Activated naive CD4-positive, alpha-beta T cell treated with anti-CD3 and anti-CD28 coated beads, Interleukin-2, amount 50 U/mL, for 24 hours (primary cell): Measurements from ENCODE around the gene HIC1.

Source experiments
- H3K27ac Mint-ChIP-seq: one replicate; pipeline ENCODE4 v1.8.0; 2021; ENCODE audit warnings: mild to moderate bottlenecking, mixed read lengths
- H3K27me3 Mint-ChIP-seq: one replicate; pipeline ENCODE4 v1.8.0; 2021; ENCODE audit warnings: mixed read lengths
- H3K36me3 Mint-ChIP-seq: one replicate; pipeline ENCODE4 v1.8.0; 2021; ENCODE audit warnings: mixed read lengths
- H3K4me1 Mint-ChIP-seq: one replicate; pipeline ENCODE4 v1.8.0; 2021; ENCODE audit warnings: mixed read lengths
- H3K4me3 Mint-ChIP-seq: one replicate; pipeline ENCODE4 v1.8.0; 2021; ENCODE audit warnings: mild to moderate bottlenecking, mixed read lengths
- H3K9me3 Mint-ChIP-seq: one replicate; pipeline ENCODE4 v1.8.0; 2021; ENCODE audit warnings: mixed read lengths

Gene HIC1

GRCh38 chr17:2087597-2088211, 32.8 kb downstream of the HIC1 start:
- no peaks in the 10 kb centered on the region for H3K9me3 Mint-ChIP-seq
- peak overlapping the region; percentile 3 for H3K27ac Mint-ChIP-seq
- peaks cover 7% of the 10 kb centered on the region for H3K36me3 Mint-ChIP-seq
- H3K4me3 Mint-ChIP-seq: peak overlapping the region; percentile 67
- H3K27me3 Mint-ChIP-seq: no peaks in the 10 kb centered on the region
- H3K4me1 Mint-ChIP-seq: peaks cover 64% of the 10 kb centered on the region

- H3K4me1 Mint-ChIP-seq: peaks cover 67% of the 10 kb centered on the region
- no peaks in the 10 kb centered on the region for H3K9me3 Mint-ChIP-seq
- no peaks in the 10 kb centered on the region for H3K27me3 Mint-ChIP-seq
- H3K4me3 Mint-ChIP-seq: peak overlapping the region; percentile 96
- H3K27ac Mint-ChIP-seq: peak overlapping the region; percentile 94
- peaks cover 9% of the 10 kb centered on the region for H3K36me3 Mint-ChIP-seq
These were observed 34.1 kb downstream of the HIC1 start for GRCh38 chr17:2089021-2089422.

- H3K27ac Mint-ChIP-seq: peak overlapping the region; percentile 89
- H3K9me3 Mint-ChIP-seq: no peaks in the 10 kb centered on the region
- H3K36me3 Mint-ChIP-seq: peaks cover 5% of the 10 kb centered on the region
- H3K27me3 Mint-ChIP-seq: no peaks in the 10 kb centered on the region
- peaks cover 63% of the 10 kb centered on the region for H3K4me1 Mint-ChIP-seq
- peak overlapping the region; percentile 96 for H3K4me3 Mint-ChIP-seq
These were observed 35.3 kb downstream of the HIC1 start for GRCh38 chr17:2090210-2090641.

- peaks cover 63% of the 10 kb centered on the region for H3K4me1 Mint-ChIP-seq
- H3K36me3 Mint-ChIP-seq: peaks cover 5% of the 10 kb centered on the region
- no peaks in the 10 kb centered on the region for H3K27me3 Mint-ChIP-seq
- no peak overlapping the region for H3K27ac Mint-ChIP-seq
- H3K4me3 Mint-ChIP-seq: peak overlapping the region; percentile 96
- no peaks in the 10 kb centered on the region for H3K9me3 Mint-ChIP-seq
These were observed 36.1 kb downstream of the HIC1 start for GRCh38 chr17:2090804-2091534.

- Mint-ChIP-seq H3K27ac (no peak overlapping the region), H3K36me3 (peaks cover 5% of the 10 kb centered on the region), H3K4me1 (peaks cover 51% of the 10 kb centered on the region), H3K4me3 (no peak overlapping the region), H3K27me3 (no peaks in the 10 kb centered on the region), H3K9me3 (no peaks in the 10 kb centered on the region)
These were observed 37.4 kb downstream of the HIC1 start for GRCh38 chr17:2092253-2092652.

GRCh38 chr17:2093349-2093748, 38.4 kb downstream of the HIC1 start:
- no peaks in the 10 kb centered on the region for H3K27me3 Mint-ChIP-seq
- peak overlapping the region; percentile 65 for H3K27ac Mint-ChIP-seq
- H3K4me3 Mint-ChIP-seq: no peak overlapping the region
- H3K9me3 Mint-ChIP-seq: no peaks in the 10 kb centered on the region
- H3K36me3 Mint-ChIP-seq: peaks cover 7% of the 10 kb centered on the region
- peaks cover 41% of the 10 kb centered on the region for H3K4me1 Mint-ChIP-seq

- Mint-ChIP-seq H3K4me1 (peaks cover 24% of the 10 kb centered on the region), H3K9me3 (no peaks in the 10 kb centered on the region), H3K27me3 (no peaks in the 10 kb centered on the region), H3K27ac (peak overlapping the region; percentile 41), H3K36me3 (peaks cover 7% of the 10 kb centered on the region), H3K4me3 (no peak overlapping the region)
These were observed 40.1 kb downstream of the HIC1 start for GRCh38 chr17:2094891-2095535.

GRCh38 chr17:2095536-2095910, 40.6 kb downstream of the HIC1 start:
- H3K36me3 Mint-ChIP-seq: peaks cover 7% of the 10 kb centered on the region
- peak overlapping the region; percentile 41 for H3K27ac Mint-ChIP-seq
- H3K9me3 Mint-ChIP-seq: no peaks in the 10 kb centered on the region
- H3K27me3 Mint-ChIP-seq: no peaks in the 10 kb centered on the region
- no peak overlapping the region for H3K4me3 Mint-ChIP-seq
- peaks cover 19% of the 10 kb centered on the region for H3K4me1 Mint-ChIP-seq

GRCh38 chr17:2101448-2102257, 46.8 kb downstream of the HIC1 start:
- Mint-ChIP-seq H3K27ac (no peak overlapping the region), H3K4me1 (peaks cover 23% of the 10 kb centered on the region), H3K9me3 (no peaks in the 10 kb centered on the region)

GRCh38 chr17:2102931-2103809, 48.3 kb downstream of the HIC1 start:
- Mint-ChIP-seq H3K36me3 (peaks cover 5% of the 10 kb centered on the region), H3K4me1 (peaks cover 23% of the 10 kb centered on the region), H3K9me3 (no peaks in the 10 kb centered on the region), H3K27me3 (no peaks in the 10 kb centered on the region), H3K27ac (no peak overlapping the region), H3K4me3 (no peak overlapping the region)

More at GRCh38 chr17:2101448-2102257, 46.8 kb downstream of the HIC1 start:
- Mint-ChIP-seq H3K36me3 (peaks cover 7% of the 10 kb centered on the region), H3K27me3 (no peaks in the 10 kb centered on the region), H3K4me3 (no peak overlapping the region)

- peaks cover 6% of the 10 kb centered on the region for H3K36me3 Mint-ChIP-seq
- H3K4me3 Mint-ChIP-seq: no peak overlapping the region
- H3K4me1 Mint-ChIP-seq: peaks cover 23% of the 10 kb centered on the region
- no peaks in the 10 kb centered on the region for H3K9me3 Mint-ChIP-seq
- no peak overlapping the region for H3K27ac Mint-ChIP-seq
- H3K27me3 Mint-ChIP-seq: no peaks in the 10 kb centered on the region
These were observed 50.8 kb downstream of the HIC1 start for GRCh38 chr17:2105663-2106062.

GRCh38 chr17:2106308-2106955, 51.5 kb downstream of the HIC1 start:
- Mint-ChIP-seq H3K36me3 (peaks cover 6% of the 10 kb centered on the region), H3K27me3 (no peaks in the 10 kb centered on the region), H3K4me3 (no peak overlapping the region), H3K27ac (peak overlapping the region; percentile 59), H3K4me1 (peaks cover 19% of the 10 kb centered on the region), H3K9me3 (no peaks in the 10 kb centered on the region)

- Mint-ChIP-seq H3K9me3 (no peaks in the 10 kb centered on the region), H3K27me3 (no peaks in the 10 kb centered on the region), H3K36me3 (peaks cover 6% of the 10 kb centered on the region), H3K4me3 (no peak overlapping the region), H3K27ac (no peak overlapping the region), H3K4me1 (peaks cover 14% of the 10 kb centered on the region)
These were observed 52.1 kb downstream of the HIC1 start for GRCh38 chr17:2107050-2107449.

GRCh38 chr17:2107506-2107905, 52.6 kb downstream of the HIC1 start:
- H3K27me3 Mint-ChIP-seq: no peaks in the 10 kb centered on the region
- no peak overlapping the region for H3K4me3 Mint-ChIP-seq
- H3K27ac Mint-ChIP-seq: peak overlapping the region; percentile 82

More at GRCh38 chr17:2107506-2107905, 52.6 kb downstream of the HIC1 start:
- peaks cover 13% of the 10 kb centered on the region for H3K4me1 Mint-ChIP-seq
- peaks cover 6% of the 10 kb centered on the region for H3K36me3 Mint-ChIP-seq
- H3K9me3 Mint-ChIP-seq: no peaks in the 10 kb centered on the region
